Measurements from ENCODE around the gene ISCA1.

The ISCA1 gene

GRCh38 chr9:86288499-86289198, 6.3 kb upstream of the ISCA1 start:
- H3K4me3 ChIP-seq (ENCODE audit: low read depth, low read length) = no peak overlapping the region
- no peak for DNase-seq
- peaks cover 2% of the 10 kb centered on the region for H3K36me3 ChIP-seq (replicated peaks)
- TF ChIP-seq CTCF (IDR thresholded peaks at IDR 0.05; ENCODE audit: low read depth, low read length, missing control alignments) = no peak
- H3K27ac ChIP-seq = no peak overlapping the region
- no peaks in the 10 kb centered on the region for H3K27me3 ChIP-seq (replicated peaks)
- in situ Hi-C loops (cut with HindIII; ENCODE audit: low pct_ligation_motif_present, low sequenced_read_pairs) = no loop called here

GRCh38 chr9:86287013-86287412, 4.7 kb upstream of the ISCA1 start:
- peak; percentile 72 for TF ChIP-seq CTCF (IDR thresholded peaks at IDR 0.05; ENCODE audit: low read depth, low read length, missing control alignments)
- Histone ChIP-seq H3K4me3 (ENCODE audit: low read depth, low read length) (no peak overlapping the region), H3K27me3 (replicated peaks) (no peaks in the 10 kb centered on the region), H3K27ac (no peak overlapping the region), H3K36me3 (replicated peaks) (no peaks in the 10 kb centered on the region)
- in situ Hi-C loops (cut with HindIII; ENCODE audit: low pct_ligation_motif_present, low sequenced_read_pairs) = no loop called here
- peak; percentile 42 for DNase-seq

GRCh38 chr9:86286278-86286677, 3.9 kb upstream of the ISCA1 start:
- no peak for TF ChIP-seq CTCF (IDR thresholded peaks at IDR 0.05; ENCODE audit: low read depth, low read length, missing control alignments)
- H3K4me3 ChIP-seq (ENCODE audit: low read depth, low read length) = no peak overlapping the region
- in situ Hi-C loops (cut with HindIII; ENCODE audit: low pct_ligation_motif_present, low sequenced_read_pairs) = no loop called here
- no peaks in the 10 kb centered on the region for H3K36me3 ChIP-seq (replicated peaks)
- no peak overlapping the region for H3K27ac ChIP-seq
- DNase-seq = no peak
- no peaks in the 10 kb centered on the region for H3K27me3 ChIP-seq (replicated peaks)

- Histone ChIP-seq H3K36me3 (replicated peaks) (no peaks in the 10 kb centered on the region), H3K27ac (no peak overlapping the region), H3K27me3 (replicated peaks) (no peaks in the 10 kb centered on the region), H3K4me3 (ENCODE audit: low read depth, low read length) (no peak overlapping the region)
- no peak for DNase-seq
- in situ Hi-C loops (cut with HindIII; ENCODE audit: low pct_ligation_motif_present, low sequenced_read_pairs) = no loop called here
- TF ChIP-seq CTCF (IDR thresholded peaks at IDR 0.05; ENCODE audit: low read depth, low read length, missing control alignments) = no peak
Observed at GRCh38 chr9:86285261-86285660, 2.9 kb upstream of the ISCA1 start.

- no peak for TF ChIP-seq CTCF (IDR thresholded peaks at IDR 0.05; ENCODE audit: low read depth, low read length, missing control alignments)
- in situ Hi-C loops (cut with HindIII; ENCODE audit: low pct_ligation_motif_present, low sequenced_read_pairs) = no loop called here
- no peaks in the 10 kb centered on the region for H3K36me3 ChIP-seq (replicated peaks)
- peak overlapping the region; percentile 98 for H3K27ac ChIP-seq
- peak overlapping the region; percentile 96 for H3K4me3 ChIP-seq (ENCODE audit: low read depth, low read length)
- H3K27me3 ChIP-seq (replicated peaks) = no peaks in the 10 kb centered on the region
- peak; percentile 79 for DNase-seq
Observed at GRCh38 chr9:86282979-86283535, 719 bp upstream of the ISCA1 start.

Data from brain microvascular endothelial cell (primary cell).